ENCODE results near the gene HOXA2.
A peak's percentile ranks its signal among the peaks of the same experiment; 100 is the strongest.

HOXA2 gene

GRCh38 chr7:27097686-27098577, 4.6 kb downstream of the HOXA2 start:
- no peak for DNase-seq

- DNase-seq, result no peak
Observed at GRCh38 chr7:27096768-27097514, 5.5 kb downstream of the HOXA2 start.

GRCh38 chr7:27095897-27096767, 6.4 kb downstream of the HOXA2 start, which contains the start of gene HOXA1:
HOXA1 (minus strand) TSS chr7:27096000; CDS start chr7:27095912, 88 bp downstream.
- DNase-seq, result peak; percentile 84

GRCh38 chr7:27095050-27095896, 7.2 kb downstream of the HOXA2 start:
- DNase-seq, result peak; percentile 25

GRCh38 chr7:27094304-27095049, 8.0 kb downstream of the HOXA2 start:
- DNase-seq, result no peak

- DNase-seq, result no peak
Observed at GRCh38 chr7:27093184-27093895, 9.1 kb downstream of the HOXA2 start.

GRCh38 chr7:27092819-27093110, 9.7 kb downstream of the HOXA2 start:
- DNase-seq, result no peak

GRCh38 chr7:27091941-27092818, 10.3 kb downstream of the HOXA2 start:
- no peak for DNase-seq

GRCh38 chr7:27091105-27091504, 11.4 kb downstream of the HOXA2 start:
- DNase-seq, result no peak

- DNase-seq, result no peak
Observed at GRCh38 chr7:27088002-27088922, 14.2 kb downstream of the HOXA2 start.

- no peak for DNase-seq
Observed at GRCh38 chr7:27083646-27084045, 18.8 kb downstream of the HOXA2 start.

- no peak for DNase-seq
Observed at GRCh38 chr7:27082171-27082570, 20.3 kb downstream of the HOXA2 start.

GRCh38 chr7:27080844-27081436, 21.5 kb downstream of the HOXA2 start:
- no peak for DNase-seq

GRCh38 chr7:27079234-27079975, 23.1 kb downstream of the HOXA2 start:
- DNase-seq, result no peak

- no peak for DNase-seq
Observed at GRCh38 chr7:27078616-27079233, 23.8 kb downstream of the HOXA2 start.

- DNase-seq, result no peak
Observed at GRCh38 chr7:27073076-27073475, 29.4 kb downstream of the HOXA2 start.
